H1 (cell line): ENCODE results near the gene PDE4D. TPM values are rescaled to one million over a fixed set of nuclear protein-coding genes. Genes with fewer than 3 reads are reported as not detected.

Source experiments
- POLR2AphosphoS5 ChIP-seq: IDR thresholded peaks from 2 replicates; pipeline ENCODE4 v1.6.1; 2011; ENCODE audit warnings: low read depth, low read length
- POU5F1 ChIP-seq: IDR thresholded peaks from 2 replicates; pipeline ENCODE4 v1.6.1; 2011; ENCODE audit warnings: low read depth, mild to moderate bottlenecking, low read length, moderate library complexity
- RXRA ChIP-seq: IDR thresholded peaks from 2 replicates; pipeline ENCODE4 v1.6.1; 2011; ENCODE audit warnings: low read depth, mild to moderate bottlenecking, low read length, moderate library complexity; ENCODE audit not compliant: insufficient read depth
- SIN3A ChIP-seq, 2 experiments: IDR thresholded peaks in 1 of 2; conservative IDR thresholded peaks in 1 of 2; 2 replicates each; pipeline ENCODE4 v1.6.1; 2011 to 2012; ENCODE audit warnings: low read length in 2 of 2, improper control_type of control experiment in 1 of 2, low read depth in 1 of 2, mild to moderate bottlenecking in 1 of 2
- SIRT6 ChIP-seq: IDR thresholded peaks from one replicate; pipeline ENCODE4 v1.7.1; 2012; ENCODE audit warnings: low read length, inconsistent platforms
- SP1 ChIP-seq: IDR thresholded peaks from 2 replicates; pipeline ENCODE4 v1.6.1; 2011; ENCODE audit warnings: low read depth, low read length
- SUZ12 ChIP-seq: fragments of 200-600 bp; sonication (generic); IDR thresholded peaks from 2 replicates; pipeline ENCODE4 v1.6.1; 2012; ENCODE audit warnings: mild to moderate bottlenecking, inconsistent platforms, low read length, moderate library complexity, mixed read lengths
- polyA plus RNA-seq, 7 experiments: library from polyadenylated mRNA; depleted of rRNA in 3 of 7; stranded (reverse) in 5 of 7; unstranded in 2 of 7; fragments of >200 nt in 5 of 7; fragments of 200-250 nt in 2 of 7; gene quantifications; 1 replicate in 5 of 7; 2 replicates in 1 of 7; 4 replicates in 1 of 7; pipeline versions ENCODE4 v1.2.1 to v1.2.3, GENCODE V29; 2011 to 2013; ENCODE audit warnings: missing spikeins in 2 of 7, mixed read lengths in 2 of 7
- total RNA-seq: library from RNA; stranded (reverse); fragmentation: NEBNext Ultra II Directional; extraction: Animal tissue kit (Norgen Biotek cat#: 25700); gene quantifications from 2 replicates; pipeline ENCODE4 v1.2.1, GENCODE V29; 2021

PDE4D gene
- total and polyA plus RNA-seq, 2 of the 8 experiments (the other 6 are each of a cell fraction or from before 2014, with no cell fraction given), result 2.3 to 3.7 TPM

GRCh38 chr5:59067956-59068656, 825.4 kb downstream of the PDE4D start (continued):
- TF ChIP-seq POLR2AphosphoS5, result no peak
- TF ChIP-seq SIRT6, result no peak
- no peak for TF ChIP-seq RXRA
- TF ChIP-seq SUZ12, result no peak
- no peak for TF ChIP-seq SP1
- TF ChIP-seq POU5F1, result no peak
- TF ChIP-seq SIN3A (conservative IDR thresholded peaks at IDR 0.05 in 1 of 2, IDR thresholded peaks at IDR 0.05 in 1 of 2; ENCODE audit: low read depth in 1 of 2, low read length in 2 of 2), result no peak
